ENCODE measurements around the gene CEACAM5. TPM values are rescaled to one million over a fixed set of nuclear protein-coding genes. Genes with fewer than 3 reads are reported as not detected.

CEACAM5 gene
- total RNA-seq, 1 experiment from 2014 or later, result 18.1 TPM

DNA sequence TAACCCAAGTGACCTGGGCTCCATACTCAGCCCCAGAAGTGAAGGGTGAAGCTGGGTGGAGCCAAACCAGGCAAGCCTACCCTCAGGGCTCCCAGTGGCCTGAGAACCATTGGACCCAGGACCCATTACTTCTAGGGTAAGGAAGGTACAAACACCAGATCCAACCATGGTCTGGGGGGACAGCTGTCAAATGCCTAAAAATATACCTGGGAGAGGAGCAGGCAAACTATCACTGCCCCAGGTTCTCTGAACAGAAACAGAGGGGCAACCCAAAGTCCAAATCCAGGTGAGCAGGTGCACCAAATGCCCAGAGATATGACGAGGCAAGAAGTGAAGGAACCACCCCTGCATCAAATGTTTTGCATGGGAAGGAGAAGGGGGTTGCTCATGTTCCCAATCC lies 14.2 kb upstream of the CEACAM5 start:
- Histone ChIP-seq H3K36me3 (ENCODE audit: low read depth) (no peaks in the 10 kb centered on the region), H3K27me3 (ENCODE audit: insufficient read depth, low read depth) (peaks cover 12% of the 10 kb centered on the region; the same call in 1 of the 2 replicates), H3F3A (ENCODE audit: insufficient read depth, low read depth) (no peaks in the 10 kb centered on the region), H3K27ac (no peak overlapping the region), H2AFZ (no peak overlapping the region), H3K4me2 (no peak overlapping the region), H3K9me2 (ENCODE audit: insufficient read depth) (no peaks in the 10 kb centered on the region), H3K79me2 (ENCODE audit: low read depth) (no peaks in the 10 kb centered on the region), H3K4me1 (replicated peaks; ENCODE audit: insufficient read depth) (no peaks in the 10 kb centered on the region), H3K4me3 (no peak overlapping the region), H3K9me3 (ENCODE audit: insufficient read depth, low read depth) (no peaks in the 10 kb centered on the region), H4K20me1 (ENCODE audit: insufficient read depth) (no peaks in the 10 kb centered on the region)
- POLR2A ChIA-PET (ENCODE audit: unreplicated experiment), result no interaction called here
- TF ChIP-seq, protein P1, sequence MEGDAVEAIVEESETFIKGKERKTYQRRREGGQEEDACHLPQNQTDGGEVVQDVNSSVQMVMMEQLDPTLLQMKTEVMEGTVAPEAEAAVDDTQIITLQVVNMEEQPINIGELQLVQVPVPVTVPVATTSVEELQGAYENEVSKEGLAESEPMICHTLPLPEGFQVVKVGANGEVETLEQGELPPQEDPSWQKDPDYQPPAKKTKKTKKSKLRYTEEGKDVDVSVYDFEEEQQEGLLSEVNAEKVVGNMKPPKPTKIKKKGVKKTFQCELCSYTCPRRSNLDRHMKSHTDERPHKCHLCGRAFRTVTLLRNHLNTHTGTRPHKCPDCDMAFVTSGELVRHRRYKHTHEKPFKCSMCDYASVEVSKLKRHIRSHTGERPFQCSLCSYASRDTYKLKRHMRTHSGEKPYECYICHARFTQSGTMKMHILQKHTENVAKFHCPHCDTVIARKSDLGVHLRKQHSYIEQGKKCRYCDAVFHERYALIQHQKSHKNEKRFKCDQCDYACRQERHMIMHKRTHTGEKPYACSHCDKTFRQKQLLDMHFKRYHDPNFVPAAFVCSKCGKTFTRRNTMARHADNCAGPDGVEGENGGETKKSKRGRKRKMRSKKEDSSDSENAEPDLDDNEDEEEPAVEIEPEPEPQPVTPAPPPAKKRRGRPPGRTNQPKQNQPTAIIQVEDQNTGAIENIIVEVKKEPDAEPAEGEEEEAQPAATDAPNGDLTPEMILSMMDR (conservative IDR thresholded peaks at IDR 0.05), result no peak
- no peak for TF ChIP-seq EZH2 (IDR thresholded peaks at IDR 0.05; ENCODE audit: low read depth)
- DNase-seq, result no peak
- no TSS peak for BruUV-seq (replicated peaks)
- intact Hi-C loops (cut with micrococcal nuclease; ENCODE audit: unreplicated experiment), result no loop called here
- CTCF ChIA-PET, result no interaction called here

DNA sequence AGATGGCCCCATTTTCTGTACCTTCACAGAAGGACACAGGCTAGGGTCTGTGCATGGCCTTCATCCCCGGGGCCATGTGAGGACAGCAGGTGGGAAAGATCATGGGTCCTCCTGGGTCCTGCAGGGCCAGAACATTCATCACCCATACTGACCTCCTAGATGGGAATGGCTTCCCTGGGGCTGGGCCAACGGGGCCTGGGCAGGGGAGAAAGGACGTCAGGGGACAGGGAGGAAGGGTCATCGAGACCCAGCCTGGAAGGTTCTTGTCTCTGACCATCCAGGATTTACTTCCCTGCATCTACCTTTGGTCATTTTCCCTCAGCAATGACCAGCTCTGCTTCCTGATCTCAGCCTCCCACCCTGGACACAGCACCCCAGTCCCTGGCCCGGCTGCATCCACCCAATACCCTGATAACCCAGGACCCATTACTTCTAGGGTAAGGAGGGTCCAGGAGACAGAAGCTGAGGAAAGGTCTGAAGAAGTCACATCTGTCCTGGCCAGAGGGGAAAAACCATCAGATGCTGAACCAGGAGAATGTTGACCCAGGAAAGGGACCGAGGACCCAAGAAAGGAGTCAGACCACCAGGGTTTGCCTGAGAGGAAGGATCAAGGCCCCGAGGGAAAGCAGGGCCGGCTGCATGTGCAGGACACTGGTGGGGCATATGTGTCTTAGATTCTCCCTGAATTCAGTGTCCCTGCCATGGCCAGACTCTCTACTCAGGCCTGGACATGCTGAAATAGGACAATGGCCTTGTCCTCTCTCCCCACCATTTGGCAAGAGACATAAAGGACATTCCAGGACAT lies 13.4 kb upstream of the CEACAM5 start:
- Histone ChIP-seq H3K4me2 (no peak overlapping the region), H2AFZ (no peak overlapping the region), H4K20me1 (ENCODE audit: insufficient read depth) (no peaks in the 10 kb centered on the region), H3K79me2 (ENCODE audit: low read depth) (no peaks in the 10 kb centered on the region), H3K27ac (no peak overlapping the region), H3K4me3 (no peak overlapping the region), H3F3A (ENCODE audit: insufficient read depth, low read depth) (no peaks in the 10 kb centered on the region), H3K27me3 (ENCODE audit: insufficient read depth, low read depth) (peaks cover 12% of the 10 kb centered on the region; the same call in 1 of the 2 replicates), H3K9me2 (ENCODE audit: insufficient read depth) (no peaks in the 10 kb centered on the region), H3K36me3 (ENCODE audit: low read depth) (no peaks in the 10 kb centered on the region), H3K9me3 (ENCODE audit: insufficient read depth, low read depth) (no peaks in the 10 kb centered on the region), H3K4me1 (replicated peaks; ENCODE audit: insufficient read depth) (no peaks in the 10 kb centered on the region)
- BruUV-seq (replicated peaks), result no TSS peak
- no peak for TF ChIP-seq EZH2 (IDR thresholded peaks at IDR 0.05; ENCODE audit: low read depth)
- TF ChIP-seq, protein P1 (conservative IDR thresholded peaks at IDR 0.05), result no peak
- DNase-seq, result no peak
- CTCF ChIA-PET, result no interaction called here
- intact Hi-C loops (cut with micrococcal nuclease; ENCODE audit: unreplicated experiment), result no loop called here
- POLR2A ChIA-PET (ENCODE audit: unreplicated experiment), result no interaction called here

DNA sequence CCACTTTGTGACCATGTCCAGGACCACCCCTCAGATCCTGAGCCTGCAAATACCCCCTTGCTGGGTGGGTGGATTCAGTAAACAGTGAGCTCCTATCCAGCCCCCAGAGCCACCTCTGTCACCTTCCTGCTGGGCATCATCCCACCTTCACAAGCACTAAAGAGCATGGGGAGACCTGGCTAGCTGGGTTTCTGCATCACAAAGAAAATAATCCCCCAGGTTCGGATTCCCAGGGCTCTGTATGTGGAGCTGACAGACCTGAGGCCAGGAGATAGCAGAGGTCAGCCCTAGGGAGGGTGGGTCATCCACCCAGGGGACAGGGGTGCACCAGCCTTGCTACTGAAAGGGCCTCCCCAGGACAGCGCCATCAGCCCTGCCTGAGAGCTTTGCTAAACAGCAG lies 12.7 kb upstream of the CEACAM5 start:
- Histone ChIP-seq H3K27me3 (ENCODE audit: insufficient read depth, low read depth) (peaks cover 8% of the 10 kb centered on the region; the same call in 1 of the 2 replicates), H3K36me3 (ENCODE audit: low read depth) (no peaks in the 10 kb centered on the region), H3K9me3 (ENCODE audit: insufficient read depth, low read depth) (no peaks in the 10 kb centered on the region), H3K79me2 (ENCODE audit: low read depth) (no peaks in the 10 kb centered on the region), H3K4me3 (no peak overlapping the region), H4K20me1 (ENCODE audit: insufficient read depth) (no peaks in the 10 kb centered on the region), H3K9me2 (ENCODE audit: insufficient read depth) (no peaks in the 10 kb centered on the region), H3K4me1 (replicated peaks; ENCODE audit: insufficient read depth) (no peaks in the 10 kb centered on the region), H2AFZ (no peak overlapping the region), H3F3A (ENCODE audit: insufficient read depth, low read depth) (no peaks in the 10 kb centered on the region), H3K4me2 (no peak overlapping the region), H3K27ac (no peak overlapping the region)
- intact Hi-C loops (cut with micrococcal nuclease; ENCODE audit: unreplicated experiment), result no loop called here
- DNase-seq, result no peak
- CTCF ChIA-PET, result no interaction called here
- no TSS peak for BruUV-seq (replicated peaks)
- POLR2A ChIA-PET (ENCODE audit: unreplicated experiment), result no interaction called here
- TF ChIP-seq, protein P1 (conservative IDR thresholded peaks at IDR 0.05), result no peak
- no peak for TF ChIP-seq EZH2 (IDR thresholded peaks at IDR 0.05; ENCODE audit: low read depth)

Data from PC-9 (cell line).